Skin epidermis (tissue), 12 donors: ENCODE data around the gene LUZP2.
"Not testable (repeated sequence)": the region's sequence is repeated elsewhere in the genome, so short reads cannot be mapped to it uniquely, and the experiment has no call there.

Experiments used
- H3K27ac ChIP-seq, 21 experiments: fragments of 200-600 bp; sonication (generic) in 11 of 21; one replicate each; pipeline ENCODE4 v1.5.0; 2020; ENCODE audit warnings: mild to moderate bottlenecking in 3 of 21, inconsistent platforms in 2 of 21, moderate library complexity in 2 of 21
- H3K4me3 ChIP-seq, 7 experiments: fragments of 200-600 bp; sonication (generic) in 2 of 7; one replicate each; pipeline ENCODE4 v1.5.0; 2020; ENCODE audit warnings: inconsistent platforms in 2 of 7, mild to moderate bottlenecking in 2 of 7, moderate library complexity in 1 of 7

The LUZP2 gene

GRCh38 chr11:24993903-24994302 lies 497.1 kb downstream of the LUZP2 start:
- H3K27ac ChIP-seq, H3K4me3 ChIP-seq: not testable (repeated sequence)

- H3K4me3 ChIP-seq, H3K27ac ChIP-seq: not testable (repeated sequence)
Observed at GRCh38 chr11:24999929-25000328, 503.1 kb downstream of the LUZP2 start.

- H3K27ac ChIP-seq = no peak overlapping the region
- H3K4me3 ChIP-seq = no peak overlapping the region
Observed at GRCh38 chr11:25037431-25037830, 540.6 kb downstream of the LUZP2 start.

GRCh38 chr11:25038131-25038530 lies 541.3 kb downstream of the LUZP2 start:
- no peak overlapping the region for H3K27ac ChIP-seq
- H3K4me3 ChIP-seq = no peak overlapping the region

- H3K27ac ChIP-seq = no peak overlapping the region
- H3K4me3 ChIP-seq = no peak overlapping the region
Observed at GRCh38 chr11:25039165-25039564, 542.3 kb downstream of the LUZP2 start.

DNA sequence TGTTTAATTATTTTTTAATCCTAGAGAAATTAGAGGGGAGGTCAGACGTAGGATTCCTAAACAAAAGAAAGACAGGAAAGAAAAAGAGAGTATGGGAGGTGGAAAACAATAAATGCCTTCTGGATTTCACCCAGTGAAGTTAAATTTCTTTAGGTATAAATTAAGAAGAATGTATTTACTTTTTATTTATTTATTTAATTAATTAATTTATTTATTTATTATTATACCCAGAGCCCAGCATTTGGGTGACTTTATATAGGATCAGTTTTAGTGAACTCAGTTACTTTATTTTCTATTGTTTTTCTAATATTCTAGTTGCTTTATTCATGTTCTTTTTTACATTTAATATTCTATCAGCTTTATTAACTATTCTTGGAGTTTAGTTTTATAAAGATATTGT lies 551.8 kb downstream of the LUZP2 start:
- no peak overlapping the region for H3K27ac ChIP-seq
- H3K4me3 ChIP-seq = no peak overlapping the region

DNA sequence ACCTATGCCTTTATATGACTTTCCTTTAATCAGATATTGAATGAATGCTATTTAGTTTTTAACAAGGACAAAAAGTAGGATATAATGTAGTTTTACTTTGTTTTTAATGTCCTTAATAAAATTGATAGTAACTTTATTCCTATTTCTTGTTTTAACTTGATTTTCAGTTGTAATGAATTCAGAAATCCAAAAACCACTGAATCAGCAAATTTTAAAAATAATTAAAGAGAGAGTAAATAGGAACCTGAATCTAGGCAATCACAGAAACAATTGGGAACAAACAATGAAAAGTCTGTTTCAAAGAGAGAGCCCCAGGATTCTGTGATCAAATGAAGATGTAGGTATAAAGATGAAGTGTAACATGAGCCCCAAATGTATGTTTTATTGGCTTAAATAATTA lies 556.0 kb downstream of the LUZP2 start:
- Histone ChIP-seq H3K4me3 (no peak overlapping the region), H3K27ac (no peak overlapping the region)

DNA sequence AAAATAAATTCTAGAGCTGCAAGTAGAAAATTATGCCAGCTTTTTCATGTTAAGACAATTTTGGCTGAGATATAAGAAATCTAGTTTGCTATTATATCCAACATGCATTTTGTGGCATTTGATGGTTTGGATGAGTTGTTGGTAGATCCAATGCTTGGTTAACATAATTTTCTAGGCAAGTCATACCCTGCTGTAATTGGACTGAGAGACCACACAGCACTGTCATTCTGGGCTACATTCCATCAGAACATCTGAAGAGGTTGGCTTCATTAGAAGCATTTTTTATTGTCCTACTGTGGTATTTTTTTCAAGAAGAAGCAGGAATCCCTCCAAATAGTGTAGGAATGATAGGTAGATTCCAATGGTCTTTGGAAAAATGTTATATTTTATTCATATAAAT lies 561.0 kb downstream of the LUZP2 start:
- no peak overlapping the region for H3K4me3 ChIP-seq

GRCh38 chr11:25065746-25066145 lies 568.9 kb downstream of the LUZP2 start:
- H3K4me3 ChIP-seq = no peak overlapping the region
- H3K27ac ChIP-seq = peak overlapping the region in 1 of 21 experiments; percentile 58

More for the DNA sequence above, 561.0 kb downstream of the LUZP2 start:
- H3K27ac ChIP-seq = no peak overlapping the region

DNA sequence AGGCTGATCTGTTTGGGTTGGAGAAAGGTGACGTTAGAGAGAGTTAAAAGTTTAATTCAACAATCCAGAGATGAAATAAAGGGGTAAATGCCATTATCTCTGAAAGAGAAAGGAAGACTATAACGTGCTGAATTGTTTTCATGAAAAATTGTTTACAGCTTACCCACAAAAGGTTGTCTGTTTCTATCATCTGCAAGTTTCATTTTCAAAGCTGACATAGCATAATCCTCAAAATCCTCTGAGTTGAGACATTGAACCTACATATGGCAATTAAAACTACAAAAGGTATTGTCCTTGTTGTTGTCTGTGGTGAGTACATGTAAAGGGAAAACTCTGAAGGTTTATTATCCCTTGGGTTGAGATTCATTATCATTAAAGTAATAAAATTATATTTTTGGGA lies 569.9 kb downstream of the LUZP2 start:
- no peak overlapping the region for H3K4me3 ChIP-seq
- peak overlapping the region in 2 of 21 experiments; percentile 0 to 58 for H3K27ac ChIP-seq

GRCh38 chr11:25068451-25068850 lies 571.6 kb downstream of the LUZP2 start:
- Histone ChIP-seq H3K27ac (peak overlapping the region in 1 of 21 experiments; percentile 6), H3K4me3 (no peak overlapping the region)

DNA sequence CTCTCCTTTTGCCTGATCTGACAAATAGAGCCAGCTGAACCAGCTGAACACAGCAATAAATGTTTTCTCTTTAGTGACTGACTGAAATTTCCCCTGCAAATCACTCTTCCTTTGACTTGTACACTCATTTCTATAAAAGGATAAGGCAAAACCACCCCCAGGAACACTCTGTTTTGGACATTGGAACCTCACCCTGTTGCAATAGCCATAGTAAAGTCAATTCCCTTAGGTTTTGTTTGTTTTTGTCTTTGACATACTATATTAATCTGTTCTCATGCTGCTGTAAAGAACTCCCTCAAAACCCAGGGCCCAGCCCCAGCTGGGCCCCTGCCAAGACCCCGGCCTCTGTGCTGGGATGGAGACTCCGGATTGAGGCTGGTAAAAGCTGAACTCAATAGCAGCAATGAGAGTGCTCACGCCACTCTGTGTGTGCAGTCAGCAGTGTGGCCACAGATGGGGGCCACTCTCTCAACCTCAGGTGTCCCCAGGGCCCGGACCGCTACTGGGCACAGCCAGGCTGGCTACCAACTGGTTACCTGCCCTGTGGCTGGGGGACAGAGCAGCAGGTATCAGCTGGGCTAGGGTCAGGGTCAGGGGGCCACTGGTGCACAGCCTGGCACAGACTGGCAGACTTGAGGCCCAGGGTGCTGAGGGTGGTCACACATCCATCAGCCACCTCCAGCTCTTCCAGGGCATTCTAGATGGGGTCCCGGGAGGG lies 597.4 kb downstream of the LUZP2 start:
- Histone ChIP-seq H3K27ac (no peak overlapping the region), H3K4me3 (no peak overlapping the region)

DNA sequence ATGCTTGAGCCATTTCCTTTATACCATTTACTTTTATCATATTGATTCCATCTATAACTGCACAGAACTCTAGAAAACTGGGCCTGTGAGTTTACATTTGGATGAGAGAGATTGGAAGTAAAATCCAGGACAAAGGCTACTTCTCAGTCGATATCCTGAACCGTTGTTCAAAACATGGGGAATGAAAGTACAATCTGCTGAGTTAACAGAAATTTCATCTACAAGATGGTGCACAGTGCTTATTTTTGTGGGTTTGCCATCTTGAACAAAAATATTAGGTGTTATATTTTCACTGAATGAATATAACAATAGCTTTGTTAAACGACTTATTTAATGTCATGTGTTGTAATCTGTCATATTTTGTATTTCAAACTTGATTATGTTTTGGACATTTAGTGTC lies 622.6 kb downstream of the LUZP2 start:
- no peak overlapping the region for H3K27ac ChIP-seq
- H3K4me3 ChIP-seq = no peak overlapping the region
